Hippocampal formation (tissue), 2 donors: ENCODE data around the gene SLC23A3.
"Not testable (repeated sequence)": the region's sequence is repeated elsewhere in the genome, so short reads cannot be mapped to it uniquely, and the experiment has no call there.

Experiments used
- DNase-seq, 2 donors: peaks; one replicate each; lab custom pipeline; 2025; lab: John Stamatoyannopoulos, UW

The SLC23A3 gene

GRCh38 chr2:219205165-219205538 is 35.3 kb upstream of the SLC23A3 start:
- no peak for DNase-seq

GRCh38 chr2:219204425-219205164 is 34.8 kb upstream of the SLC23A3 start:
- no peak for DNase-seq

GRCh38 chr2:219201331-219201730 is 31.5 kb upstream of the SLC23A3 start:
- DNase-seq = not testable (repeated sequence)

GRCh38 chr2:219200502-219201326 is 30.9 kb upstream of the SLC23A3 start:
- not testable (repeated sequence) for DNase-seq

- DNase-seq = no peak
Measured at GRCh38 chr2:219199470-219200211, 29.8 kb upstream of the SLC23A3 start.

- DNase-seq = no peak
Measured at GRCh38 chr2:219198974-219199373, 29.1 kb upstream of the SLC23A3 start.

- no peak for DNase-seq
Measured at GRCh38 chr2:219197388-219197787, 27.6 kb upstream of the SLC23A3 start.

GRCh38 chr2:219186754-219187456 is 17.1 kb upstream of the SLC23A3 start:
- no peak for DNase-seq

- no peak for DNase-seq
Measured at GRCh38 chr2:219184121-219184520, 14.3 kb upstream of the SLC23A3 start.

- DNase-seq = no peak
Measured at GRCh38 chr2:219183151-219183772, 13.4 kb upstream of the SLC23A3 start.

- DNase-seq = no peak
Measured at GRCh38 chr2:219182331-219183150, 12.7 kb upstream of the SLC23A3 start.

GRCh38 chr2:219181531-219181930 is 11.7 kb upstream of the SLC23A3 start:
- no peak for DNase-seq

GRCh38 chr2:219180961-219181360 is 11.1 kb upstream of the SLC23A3 start:
- DNase-seq = no peak

- DNase-seq = no peak
Measured at GRCh38 chr2:219179601-219180465, 10.0 kb upstream of the SLC23A3 start.

GRCh38 chr2:219178377-219179175 is 8.7 kb upstream of the SLC23A3 start:
- DNase-seq = peak in 1 of 2 donors; percentile 54

GRCh38 chr2:219177552-219178376 is 7.9 kb upstream of the SLC23A3 start, which contains the start of gene RETREG2:
Gene RETREG2, plus strand, starts transcription at chr2:219178275. Its CDS starts 78 bp downstream, at chr2:219178353.
- peak; percentile 81 to 85 for DNase-seq

GRCh38 chr2:219176818-219177551 is 7.2 kb upstream of the SLC23A3 start, which contains the start of gene CNPPD1:
Gene CNPPD1, minus strand, starts transcription at chr2:219176925. Its CDS starts 97 bp downstream, at chr2:219176828.
- peak; percentile 77 for DNase-seq
